Stimulated activated CD8-positive, alpha-beta memory T cell treated with anti-CD3 and anti-CD28 coated beads, Interleukin-7, amount 100 ng/mL, for 24 hours (primary cell): ENCODE results near the gene CLDN2.

Experiments used
- DNase-seq: peaks from one replicate; pipeline ENCODE4 v3.0.0-alpha.2; 2020; ENCODE audit warnings: low read depth

Gene CLDN2

DNA sequence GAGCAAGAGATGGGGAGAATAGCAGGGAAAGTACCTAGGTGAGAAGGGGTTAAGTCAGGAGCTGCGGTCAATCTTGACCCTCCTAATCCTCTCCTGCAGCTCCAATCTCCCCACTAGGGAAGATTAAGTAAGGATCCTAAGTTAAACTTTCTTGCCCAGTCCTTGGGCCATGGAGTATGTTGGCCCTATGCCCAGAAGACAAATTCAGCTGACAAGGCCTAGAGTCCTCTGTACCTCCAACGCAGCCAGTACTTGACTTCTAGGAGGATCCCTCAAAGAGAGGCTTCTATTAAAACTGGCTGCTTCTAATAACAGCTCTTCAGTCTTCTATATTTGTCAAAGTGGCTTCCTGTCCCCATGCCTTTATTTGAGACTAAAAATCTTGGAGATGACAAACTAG, 1.4 kb downstream of the CLDN2 start:
- no peak for DNase-seq

DNA sequence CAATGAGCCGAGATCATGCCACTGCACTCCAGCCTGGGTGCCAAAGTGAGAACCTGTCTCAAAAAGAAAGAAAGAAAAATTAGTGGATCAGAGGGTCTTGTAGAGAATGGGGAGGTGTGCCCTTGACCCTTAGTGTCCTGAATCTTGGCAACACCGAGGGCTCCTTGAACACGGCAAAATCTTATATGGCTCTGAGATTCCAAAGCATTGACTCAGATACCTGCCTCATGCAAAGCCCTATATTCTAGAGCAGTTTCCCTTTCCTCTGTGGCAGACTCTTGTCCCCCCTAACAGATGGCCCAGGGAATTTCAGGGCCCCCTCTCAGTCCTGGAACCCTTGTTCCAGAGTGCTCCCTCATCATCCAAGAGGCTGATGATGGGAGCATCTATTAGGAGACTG, 6.8 kb downstream of the CLDN2 start:
- no peak for DNase-seq

DNA sequence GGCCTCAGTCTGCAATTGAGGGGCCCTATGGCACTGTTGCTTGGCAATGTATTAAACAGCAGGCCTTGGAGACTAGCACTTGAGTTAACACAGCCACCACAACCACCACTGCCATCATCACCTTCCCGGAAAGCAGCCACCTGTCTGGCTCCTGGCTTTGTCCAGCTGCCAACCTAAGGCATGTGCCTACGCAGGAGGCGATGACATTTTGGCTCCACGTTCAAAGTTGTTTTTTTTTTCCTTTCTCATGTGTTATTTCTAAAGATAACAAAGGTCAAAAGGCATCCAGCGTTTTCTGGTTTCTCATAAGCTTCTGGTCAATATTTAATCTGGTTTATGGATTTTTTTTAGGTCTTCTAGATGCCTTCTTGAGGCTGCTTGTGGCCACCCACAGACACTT, 7.5 kb downstream of the CLDN2 start:
- no peak for DNase-seq

DNA sequence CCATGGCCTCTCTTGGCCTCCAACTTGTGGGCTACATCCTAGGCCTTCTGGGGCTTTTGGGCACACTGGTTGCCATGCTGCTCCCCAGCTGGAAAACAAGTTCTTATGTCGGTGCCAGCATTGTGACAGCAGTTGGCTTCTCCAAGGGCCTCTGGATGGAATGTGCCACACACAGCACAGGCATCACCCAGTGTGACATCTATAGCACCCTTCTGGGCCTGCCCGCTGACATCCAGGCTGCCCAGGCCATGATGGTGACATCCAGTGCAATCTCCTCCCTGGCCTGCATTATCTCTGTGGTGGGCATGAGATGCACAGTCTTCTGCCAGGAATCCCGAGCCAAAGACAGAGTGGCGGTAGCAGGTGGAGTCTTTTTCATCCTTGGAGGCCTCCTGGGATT, 8.0 kb downstream of the CLDN2 start:
- no peak for DNase-seq

DNA sequence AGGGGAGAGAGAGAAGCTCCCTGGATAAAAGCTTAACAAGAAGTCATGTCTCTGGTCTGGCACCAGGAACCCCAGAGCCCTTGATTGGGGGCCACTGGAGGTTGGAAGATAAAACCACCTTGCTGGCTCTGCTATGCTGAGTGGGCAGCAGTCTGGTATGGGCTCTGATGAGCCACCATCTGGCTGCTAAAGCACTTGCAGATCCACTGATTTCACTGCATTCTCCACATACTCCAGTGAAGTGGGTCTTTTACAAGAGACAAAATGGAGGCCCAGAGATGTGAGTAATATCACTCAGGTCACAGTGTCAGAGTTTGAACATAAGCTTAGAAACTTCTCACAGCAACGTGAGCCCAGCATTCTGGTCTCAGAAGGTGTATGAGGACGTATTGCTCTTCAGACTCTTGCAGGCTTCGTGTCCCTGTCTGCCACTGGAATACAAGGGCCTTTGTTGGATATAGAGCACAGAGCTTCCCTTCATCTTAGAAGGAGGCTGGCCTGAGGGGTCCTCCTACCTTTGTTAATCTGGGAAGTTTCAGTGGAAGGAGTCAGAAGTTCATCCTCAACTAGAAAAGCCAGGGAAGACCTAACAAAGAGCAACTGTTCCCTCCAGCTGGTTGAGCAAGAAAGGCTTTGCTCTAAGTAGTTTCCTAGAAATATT, 11.8 kb downstream of the CLDN2 start:
- DNase-seq: no peak

DNA sequence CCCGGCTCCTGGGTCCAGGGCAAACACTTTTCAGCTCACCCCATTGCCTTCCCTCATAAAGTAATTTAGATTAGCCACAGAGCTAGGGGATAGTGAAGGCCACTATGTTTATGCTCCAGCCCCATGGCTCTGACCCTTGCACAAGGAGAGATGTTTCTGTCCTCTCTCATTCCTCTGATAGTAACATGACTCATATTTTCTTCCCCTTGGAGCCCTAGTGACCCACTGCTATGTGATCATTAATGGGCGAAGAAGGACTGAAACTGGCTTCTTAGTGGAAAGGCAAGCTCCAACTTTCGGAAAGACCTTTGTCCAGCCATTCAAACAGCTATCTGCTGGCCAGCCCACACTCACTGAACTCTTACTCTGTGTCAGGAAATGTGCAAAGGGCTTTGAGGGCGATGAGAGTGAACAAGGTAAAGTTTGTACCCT, 12.3 kb downstream of the CLDN2 start:
- no peak for DNase-seq

DNA sequence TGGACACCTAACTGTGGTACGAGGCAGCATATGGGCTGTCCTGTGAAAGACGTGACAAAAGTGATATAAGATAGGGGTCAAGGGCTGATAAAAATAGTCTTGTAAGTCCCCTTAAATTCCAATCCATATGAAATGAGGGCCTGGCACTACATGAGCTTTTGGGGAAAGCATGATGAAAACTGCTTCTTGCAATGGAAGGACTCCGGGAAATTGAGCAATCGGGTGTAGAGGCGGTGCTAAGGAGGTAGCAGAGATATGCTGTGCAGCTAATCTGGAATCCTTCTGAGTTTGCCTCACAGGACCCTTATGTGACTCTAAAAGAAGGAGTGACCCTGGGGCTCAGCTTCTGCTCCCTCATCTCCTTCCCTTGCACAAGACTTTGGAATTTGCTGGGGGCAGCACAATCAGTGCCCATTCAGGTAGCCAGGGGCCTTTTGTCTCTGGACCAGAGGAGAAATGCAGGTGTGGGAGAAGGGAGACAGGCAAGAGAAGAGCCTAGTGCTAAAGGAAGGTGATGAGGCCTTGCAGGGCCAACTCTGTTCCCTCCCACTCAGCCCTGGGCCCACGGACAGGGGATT, 12.8 kb downstream of the CLDN2 start:
- no peak for DNase-seq

DNA sequence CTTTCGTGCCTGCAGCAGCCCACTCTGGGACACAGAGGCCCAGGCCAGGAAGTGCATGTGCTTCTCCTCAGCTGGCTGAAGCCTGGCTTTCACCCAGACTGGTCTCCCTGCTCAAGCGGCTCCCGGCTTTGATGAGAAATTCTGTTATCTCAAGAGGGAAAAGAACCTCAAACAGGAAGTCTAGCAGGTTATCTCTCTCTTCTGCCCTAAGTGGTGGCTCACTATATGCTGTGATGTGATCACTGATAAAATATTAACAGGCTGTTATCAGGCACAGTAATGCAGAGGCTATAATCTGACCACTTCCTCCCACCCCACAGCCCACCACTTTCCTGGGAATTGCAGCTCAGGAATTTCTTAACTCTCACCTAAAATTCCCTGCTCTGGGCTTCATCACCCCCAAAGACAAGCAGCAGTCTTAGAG, 13.3 kb downstream of the CLDN2 start:
- no peak for DNase-seq

DNA sequence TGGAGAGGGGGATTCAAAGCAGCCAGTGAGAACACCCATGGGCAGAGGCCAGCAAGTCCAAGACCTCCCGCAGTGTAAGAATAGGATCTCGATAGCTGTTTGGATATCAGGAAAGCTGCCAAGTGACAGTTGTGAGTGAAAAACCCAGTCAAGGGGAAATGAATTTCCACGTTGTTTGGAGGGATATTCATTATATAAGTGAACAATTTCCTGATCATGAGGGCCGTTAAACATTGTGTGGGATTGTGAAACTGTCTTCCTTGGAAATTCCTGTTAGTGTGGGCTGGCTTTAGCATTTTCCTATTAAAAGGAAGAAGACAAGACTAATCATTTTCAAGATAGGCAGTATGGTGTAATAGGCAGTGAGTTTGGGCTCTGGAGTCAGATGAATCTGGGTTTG, 15.0 kb downstream of the CLDN2 start:
- no peak for DNase-seq

DNA sequence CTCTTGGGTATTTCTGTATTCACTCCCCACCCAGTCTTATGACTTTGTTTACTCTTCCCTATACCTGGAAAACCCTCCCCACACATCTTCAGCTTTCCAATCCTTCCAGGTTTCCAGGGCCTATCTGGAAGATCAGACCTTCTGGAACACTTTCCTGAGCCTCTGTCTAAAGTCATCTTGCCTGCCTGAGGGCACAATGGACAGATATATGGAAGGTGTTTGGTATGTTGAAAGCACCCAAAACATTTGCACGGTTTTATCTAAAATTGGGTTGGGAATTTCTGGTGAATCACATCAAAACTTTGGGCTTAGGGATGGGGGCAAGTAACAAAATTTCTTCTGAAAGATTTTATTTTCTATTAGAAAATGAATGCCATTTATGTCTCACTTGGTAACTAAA, 16.0 kb downstream of the CLDN2 start:
- no peak for DNase-seq

DNA sequence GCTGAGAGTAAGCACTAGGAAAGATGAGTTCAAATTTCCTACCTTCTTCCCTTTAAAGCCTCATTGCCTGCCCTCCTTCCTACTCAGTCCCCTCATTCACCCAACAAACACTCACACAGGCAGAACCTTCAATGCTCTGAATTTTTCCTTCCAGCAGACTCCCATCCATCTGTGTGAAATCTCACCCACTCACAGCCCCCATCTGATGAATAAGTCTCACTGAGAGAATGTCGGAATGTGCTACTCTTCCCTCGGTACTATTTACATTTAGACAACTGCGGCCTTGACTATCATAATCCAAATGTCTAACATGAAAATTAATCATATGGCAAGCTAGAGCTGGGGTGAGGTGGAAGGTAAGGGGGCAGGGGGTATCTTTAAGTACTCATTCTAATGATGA, 19.4 kb downstream of the CLDN2 start:
- DNase-seq: no peak

DNA sequence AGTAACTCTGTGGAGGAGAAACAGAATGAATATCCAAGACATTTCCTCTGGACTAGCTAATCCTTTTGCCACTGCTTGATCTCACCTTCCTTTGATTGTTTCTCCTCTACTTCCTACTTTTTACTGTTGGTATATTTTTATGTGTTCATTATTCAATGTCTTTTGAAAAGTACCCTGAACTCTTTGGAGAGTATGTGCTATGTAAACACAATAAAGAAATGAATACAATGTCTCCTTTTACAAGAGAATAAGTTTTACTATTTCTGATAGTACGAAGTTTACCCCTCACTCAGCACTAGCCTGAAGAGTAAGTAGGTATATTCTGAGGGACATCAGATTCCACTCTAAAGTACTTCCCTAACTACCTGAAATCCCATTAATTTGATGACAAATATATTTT, 19.9 kb downstream of the CLDN2 start:
- DNase-seq: no peak

DNA sequence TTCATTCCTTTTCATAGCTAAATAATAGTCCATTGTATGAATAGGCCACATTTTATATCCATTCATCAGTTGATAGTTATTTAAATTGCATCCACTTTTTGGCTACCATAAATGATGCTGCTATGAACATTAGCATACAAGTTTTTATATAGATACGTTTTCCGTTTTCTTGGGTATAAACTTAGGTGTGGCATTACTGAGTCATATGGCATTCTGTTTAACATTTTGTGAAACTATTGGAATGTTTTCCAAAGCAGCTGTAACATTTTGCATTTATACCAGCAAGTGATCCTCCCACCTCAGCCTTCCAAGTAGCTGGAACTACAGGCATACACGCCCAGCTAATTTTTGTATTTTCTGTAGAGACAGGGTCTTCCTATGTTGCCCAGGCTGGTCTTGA, 26.3 kb downstream of the CLDN2 start:
- no peak for DNase-seq

DNA sequence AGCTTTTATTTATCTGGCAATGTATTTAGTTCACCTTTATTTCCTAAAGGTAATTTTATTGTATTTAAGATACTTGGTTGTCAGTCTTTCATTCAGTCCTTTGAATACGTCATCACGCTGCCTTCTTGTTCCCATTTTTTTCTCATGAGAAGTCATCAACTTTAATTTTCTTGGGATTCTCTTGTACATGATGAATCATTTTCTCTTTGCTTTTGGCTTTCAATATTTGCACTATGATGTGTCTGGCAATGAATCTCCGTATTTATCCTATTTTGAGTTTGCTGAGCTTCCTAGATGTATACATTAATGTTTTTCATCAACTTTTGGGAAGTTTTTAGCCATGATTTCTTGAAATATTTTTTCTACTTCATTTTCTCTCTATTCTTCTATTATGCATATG, 28.4 kb downstream of the CLDN2 start:
- no peak for DNase-seq

DNA sequence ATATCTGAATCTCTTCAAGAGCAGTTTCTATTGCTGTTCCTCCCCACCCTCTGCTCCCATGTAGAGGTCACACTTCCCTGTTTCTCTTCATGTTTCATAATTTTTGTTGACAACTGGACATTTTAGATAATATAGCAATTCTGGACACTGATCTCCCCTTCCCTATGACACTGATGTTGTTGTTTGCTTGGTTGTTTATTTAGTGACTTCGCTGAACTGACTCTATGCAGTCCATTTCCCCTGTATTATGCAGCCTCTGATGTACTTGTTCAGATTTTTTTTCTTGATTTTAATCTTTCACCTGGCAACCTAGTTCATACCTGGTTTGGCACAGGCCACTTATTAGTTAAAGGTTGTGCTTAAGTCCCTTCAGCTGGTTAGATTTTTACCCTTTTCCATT, 29.2 kb downstream of the CLDN2 start:
- no peak for DNase-seq

DNA sequence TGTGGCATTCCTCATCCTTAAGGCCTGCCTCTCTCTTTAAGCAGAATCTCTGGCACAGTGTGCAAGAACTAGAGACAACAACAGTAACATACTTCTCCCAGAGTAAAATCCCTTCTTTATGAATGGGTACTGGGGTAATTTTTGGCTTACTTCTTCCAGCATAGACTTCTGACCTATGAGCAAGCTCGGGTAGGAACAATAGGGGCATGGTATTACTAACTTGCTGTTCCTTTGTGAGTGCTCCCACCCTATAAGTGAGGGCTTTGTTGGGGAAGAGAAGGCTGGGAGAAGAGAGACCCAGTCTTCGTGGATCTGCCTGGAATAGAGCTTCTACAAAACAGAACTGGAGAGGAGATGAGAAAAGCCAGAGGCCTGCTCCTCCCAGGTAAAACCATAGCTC, 30.2 kb downstream of the CLDN2 start:
- DNase-seq: no peak

DNA sequence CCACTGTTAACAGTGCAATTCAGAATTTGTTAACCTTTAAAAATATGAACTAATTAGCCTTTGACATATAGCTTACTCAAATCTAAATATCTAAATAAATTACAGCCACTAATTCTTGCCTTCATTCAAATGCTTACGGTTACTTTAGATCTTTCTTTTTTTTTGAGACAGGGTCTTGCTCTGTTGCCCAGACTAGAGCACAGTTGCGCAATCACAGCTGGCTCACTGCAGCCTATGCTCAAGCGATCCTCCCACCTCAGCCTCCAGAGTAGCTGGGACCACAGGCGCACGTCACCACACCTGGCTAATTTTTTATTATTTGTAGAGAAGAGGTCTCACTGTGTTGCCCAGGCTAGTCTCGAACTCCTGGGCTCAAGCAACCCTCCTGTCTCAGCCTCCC, 31.0 kb downstream of the CLDN2 start:
- no peak for DNase-seq

DNA sequence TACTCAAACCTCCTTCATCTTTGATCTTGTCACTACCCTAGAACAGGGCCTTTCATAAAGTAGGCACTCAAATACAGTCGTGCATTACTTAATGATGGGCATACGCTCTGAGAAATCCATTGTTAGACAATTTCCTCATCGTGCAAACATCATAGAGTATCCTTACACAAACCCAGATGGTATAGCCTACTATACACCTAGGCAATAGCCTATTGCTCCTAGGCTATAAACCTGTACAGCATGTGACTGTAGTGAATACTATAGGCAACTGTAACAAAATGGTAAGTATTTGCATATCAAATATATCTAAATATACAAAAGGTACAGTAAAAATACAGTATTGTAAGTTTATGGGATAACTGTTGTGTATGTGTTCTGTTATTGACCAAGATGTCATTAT, 31.9 kb downstream of the CLDN2 start:
- no peak for DNase-seq

DNA sequence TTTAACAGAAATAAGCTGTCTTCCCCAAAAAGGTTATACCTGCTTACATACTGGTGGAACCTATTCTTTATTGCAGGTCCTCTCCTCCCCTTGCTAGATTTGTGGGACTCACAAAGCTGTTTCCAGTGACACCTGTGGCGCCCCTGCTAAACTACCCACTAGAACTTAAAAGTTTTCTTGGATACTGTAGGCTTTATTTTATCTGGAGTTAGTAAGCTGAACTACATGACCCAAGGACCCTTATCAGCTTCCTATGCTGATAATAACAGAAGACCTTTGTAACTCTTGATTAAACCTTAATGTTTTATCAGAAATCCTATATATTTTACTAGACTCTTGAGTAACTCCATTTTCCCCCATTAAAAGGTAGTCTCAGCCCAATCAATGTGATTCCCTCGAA, 32.3 kb downstream of the CLDN2 start:
- DNase-seq: no peak

DNA sequence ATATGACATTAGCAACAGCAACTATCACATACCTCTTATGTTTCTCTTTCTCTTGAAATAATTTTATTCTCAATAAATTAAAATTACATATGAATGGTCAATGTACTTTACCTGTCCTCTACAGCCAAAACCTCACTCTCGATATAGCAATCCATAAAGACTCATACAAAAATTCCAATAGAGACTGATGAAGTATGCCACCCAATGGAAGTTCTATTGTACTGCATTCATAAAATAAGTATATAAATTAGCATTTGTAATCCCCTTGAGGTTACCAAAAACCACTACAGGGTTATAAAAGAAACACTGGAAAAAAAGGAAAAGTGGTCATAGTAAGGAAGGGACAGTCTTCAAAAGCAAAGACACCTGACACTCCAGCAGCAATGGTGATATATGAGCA, 32.8 kb downstream of the CLDN2 start:
- no peak for DNase-seq

DNA sequence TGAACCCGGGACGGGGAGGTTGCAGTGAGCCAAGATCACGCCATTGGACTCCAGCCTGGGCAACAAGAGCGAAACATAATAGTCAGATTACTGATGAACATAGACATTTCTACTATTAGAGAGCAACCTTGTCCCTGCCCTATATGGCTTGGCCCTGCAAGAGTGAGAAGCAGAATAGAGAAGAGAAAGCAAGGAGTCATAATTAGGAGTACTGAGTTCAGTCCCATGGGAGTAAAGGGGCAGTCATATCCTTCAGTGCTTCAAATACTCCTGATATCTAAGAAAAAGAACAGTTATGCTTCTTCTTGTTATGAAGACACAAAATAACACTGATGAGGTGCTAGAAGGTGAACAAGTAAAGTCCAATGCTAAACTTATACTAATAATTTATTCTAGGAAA, 33.8 kb downstream of the CLDN2 start:
- DNase-seq: no peak

DNA sequence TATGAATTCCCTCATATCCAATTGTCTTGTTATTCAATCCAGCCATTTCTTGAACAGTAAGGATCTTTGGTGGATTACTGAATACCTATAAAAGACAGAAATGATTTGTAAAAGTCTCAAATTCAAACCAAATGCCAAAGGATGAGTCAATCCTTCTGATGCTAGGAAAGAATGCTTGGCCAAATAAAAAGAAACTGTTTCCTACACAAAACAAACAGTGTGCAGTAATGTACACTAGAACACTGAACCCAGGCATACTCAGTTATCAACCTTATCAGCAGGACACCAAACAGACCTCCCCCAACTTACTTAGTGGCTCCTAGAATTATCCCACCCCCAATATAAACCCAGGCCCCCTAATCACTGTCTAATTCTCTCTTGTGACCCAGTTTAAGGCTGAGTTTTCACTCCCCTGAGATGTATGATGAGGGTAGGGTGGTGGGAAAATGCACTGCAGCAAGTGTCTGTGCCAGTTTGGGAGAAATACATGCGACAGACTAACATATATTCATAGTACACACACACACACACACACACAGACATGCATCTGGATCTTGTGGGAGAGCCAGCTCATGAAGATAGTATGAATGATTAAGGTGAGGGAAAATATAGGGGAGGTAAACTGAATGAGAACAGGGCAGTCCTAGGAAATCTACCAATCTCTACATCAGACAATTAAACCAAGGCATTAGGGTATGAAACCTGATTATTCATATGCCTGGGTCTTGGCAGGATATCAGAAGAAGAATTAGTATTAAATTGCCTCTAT, 35.0 kb downstream of the CLDN2 start:
- no peak for DNase-seq

DNA sequence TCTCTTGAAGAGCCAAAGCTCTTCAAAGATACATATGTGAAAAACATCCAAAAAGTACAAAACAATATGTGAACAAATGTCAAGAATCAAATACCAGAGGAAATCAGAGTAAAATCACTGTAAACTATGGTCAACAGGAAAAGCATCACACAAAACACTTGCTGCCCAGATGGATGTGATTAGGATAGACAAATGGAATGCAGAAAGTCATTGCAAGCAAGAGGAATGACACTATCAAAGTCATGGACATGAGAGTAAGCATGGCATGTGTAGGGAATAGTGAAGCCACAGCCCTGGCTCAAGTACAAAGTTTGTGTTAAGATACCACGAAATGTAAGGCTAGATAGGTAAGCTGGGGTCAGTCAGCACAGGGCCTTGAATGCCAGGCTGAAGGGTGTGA, 37.7 kb downstream of the CLDN2 start:
- no peak for DNase-seq

DNA sequence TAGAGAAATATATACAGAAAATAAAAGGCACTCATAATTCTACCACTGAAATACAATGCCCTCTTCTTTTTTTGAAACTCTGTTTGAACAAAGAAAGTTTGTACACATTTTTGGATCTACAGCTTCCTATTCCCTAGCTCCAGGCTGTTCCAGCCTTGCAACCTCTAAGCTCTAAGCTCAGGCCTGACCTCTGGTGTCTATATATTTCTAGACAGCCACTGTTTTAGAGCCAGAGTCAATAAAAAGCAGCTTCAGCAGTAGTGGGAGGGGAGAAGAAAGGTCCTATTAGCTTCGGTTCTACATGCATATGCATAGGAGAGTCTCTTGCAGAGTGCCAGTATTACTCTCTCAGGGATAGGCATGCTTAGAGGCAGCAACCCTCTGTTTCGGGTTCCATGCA, 39.7 kb downstream of the CLDN2 start:
- DNase-seq: no peak
